NCI-H1105 treated with DMSO at 0.1 percent for 48 hours (cell line): ENCODE data around the gene TMEFF1.

Source experiments
- DNase-seq: peaks from one replicate; lab custom pipeline; 2025; lab: John Stamatoyannopoulos, UW

Gene TMEFF1

GRCh38 chr9:100447041-100447440, 25.9 kb upstream of the TMEFF1 start:
- no peak for DNase-seq

- DNase-seq = no peak
Measured at GRCh38 chr9:100448266-100448665, 24.7 kb upstream of the TMEFF1 start.

- DNase-seq = no peak
Measured at GRCh38 chr9:100449420-100449819, 23.5 kb upstream of the TMEFF1 start.

GRCh38 chr9:100452894-100453293, 20.1 kb upstream of the TMEFF1 start:
- no peak for DNase-seq

GRCh38 chr9:100455470-100455869, 17.5 kb upstream of the TMEFF1 start:
- DNase-seq = no peak

- no peak for DNase-seq
Measured at GRCh38 chr9:100457517-100457916, 15.4 kb upstream of the TMEFF1 start.

- no peak for DNase-seq
Measured at GRCh38 chr9:100459963-100460362, 13.0 kb upstream of the TMEFF1 start.

GRCh38 chr9:100465274-100465673, 7.7 kb upstream of the TMEFF1 start:
- no peak for DNase-seq

GRCh38 chr9:100465761-100466160, 7.2 kb upstream of the TMEFF1 start:
- DNase-seq = no peak

GRCh38 chr9:100466171-100466828, 6.6 kb upstream of the TMEFF1 start:
- no peak for DNase-seq

GRCh38 chr9:100466829-100467221, 6.1 kb upstream of the TMEFF1 start:
- DNase-seq = no peak

GRCh38 chr9:100468041-100468440, 4.9 kb upstream of the TMEFF1 start:
- no peak for DNase-seq

GRCh38 chr9:100472268-100472667, 681 bp upstream of the TMEFF1 start:
- DNase-seq = no peak

GRCh38 chr9:100473276-100474081, 530 bp downstream of the TMEFF1 start:
- DNase-seq = peak; percentile 13

GRCh38 chr9:100474082-100474923, 1.4 kb downstream of the TMEFF1 start:
- DNase-seq = no peak

GRCh38 chr9:100474924-100475276, 2.0 kb downstream of the TMEFF1 start:
- DNase-seq = no peak

GRCh38 chr9:100477241-100477640, 4.3 kb downstream of the TMEFF1 start:
- DNase-seq = no peak

GRCh38 chr9:100478192-100478591, 5.2 kb downstream of the TMEFF1 start:
- no peak for DNase-seq

- DNase-seq = no peak
Measured at GRCh38 chr9:100479820-100480219, 6.9 kb downstream of the TMEFF1 start.

GRCh38 chr9:100485196-100485595, 12.2 kb downstream of the TMEFF1 start:
- DNase-seq = no peak

- no peak for DNase-seq
Measured at GRCh38 chr9:100486479-100487176, 13.7 kb downstream of the TMEFF1 start.

GRCh38 chr9:100488177-100488576, 15.2 kb downstream of the TMEFF1 start:
- no peak for DNase-seq
